PC-9 (cell line): Measurements from ENCODE around the gene CTNNA1. TPM values are rescaled to one million over a fixed set of nuclear protein-coding genes. Genes with fewer than 3 reads are reported as not detected.
A peak's percentile ranks its signal among the peaks of the same experiment; 100 is the strongest.

Experiments
- BruUV-seq: library from RNA; stranded (reverse); fragments of 400-500 nt; replicated peaks from 2 replicates; lab custom pipeline; 2021; lab: Mats Ljungman, UMichigan
- CTCF ChIA-PET: fragments of 300-600 bp; sonication (Branson Sonifier 250); formaldehyde crosslinking; loops from one replicate; lab custom pipeline; 2022; ENCODE audit warnings: antibody characterized with exemption; lab: Charles Lee
- POLR2A ChIA-PET: fragments of 300-600 bp; sonication (Branson Sonifier 250); formaldehyde crosslinking; loops from one replicate; lab custom pipeline; 2022; ENCODE audit warnings: antibody characterized with exemption; ENCODE audit not compliant: unreplicated experiment; lab: Charles Lee
- DNase-seq, 2 experiments: peaks; one replicate each; pipeline versions ENCODE4 v3.0.0 to v3.0.0-alpha.2; 2015 to 2022; ENCODE audit warnings: mixed read lengths in 1 of 2
- H2AFZ ChIP-seq: fragments of 200-600 bp; sonication (generic); 2 replicates; pipeline ENCODE4 v1.8.1; 2017; ENCODE audit warnings: antibody characterized with exemption
- H3F3A ChIP-seq: fragments of 200-600 bp; sonication (generic); 2 replicates; pipeline ENCODE4 v1.8.1; 2017; ENCODE audit warnings: antibody characterized with exemption, mild to moderate bottlenecking, low read depth; ENCODE audit not compliant: insufficient read depth
- H3K27ac ChIP-seq: fragments of 200-600 bp; sonication (generic); 2 replicates; pipeline ENCODE4 v1.6.1; 2016; ENCODE audit warnings: mixed run types
- H3K27me3 ChIP-seq: fragments of 200-600 bp; sonication (generic); 2 replicates; pipeline ENCODE4 v1.6.1; 2016; ENCODE audit warnings: low read depth, mixed run types; ENCODE audit not compliant: insufficient read depth
- H3K36me3 ChIP-seq: fragments of 200-600 bp; sonication (generic); 2 replicates; pipeline ENCODE4 v1.6.1; 2016; ENCODE audit warnings: low read depth, mixed run types
- H3K4me1 ChIP-seq: fragments of 200-600 bp; sonication (generic); replicated peaks from 2 replicates; pipeline ENCODE4 v1.6.1; 2016; ENCODE audit warnings: mixed run types; ENCODE audit not compliant: insufficient read depth
- H3K4me2 ChIP-seq: fragments of 200-600 bp; sonication (generic); 2 replicates; pipeline ENCODE4 v1.6.1; 2017; ENCODE audit warnings: mixed run types
- H3K4me3 ChIP-seq: fragments of 200-600 bp; sonication (generic); 2 replicates; pipeline ENCODE4 v1.6.1; 2016; ENCODE audit warnings: mixed run types
- H3K79me2 ChIP-seq: fragments of 200-600 bp; sonication (generic); 2 replicates; pipeline ENCODE4 v1.6.1; 2017; ENCODE audit warnings: low read depth, mixed run types
- H3K9me2 ChIP-seq: fragments of 200-600 bp; sonication (generic); 2 replicates; pipeline ENCODE4 v1.8.1; 2017; ENCODE audit warnings: mild to moderate bottlenecking; ENCODE audit not compliant: insufficient read depth
- H3K9me3 ChIP-seq: fragments of 200-600 bp; sonication (generic); 2 replicates; pipeline ENCODE4 v1.8.1; 2016; ENCODE audit warnings: low read depth; ENCODE audit not compliant: insufficient read depth
- H4K20me1 ChIP-seq: fragments of 200-600 bp; sonication (generic); 2 replicates; pipeline ENCODE4 v1.8.1; 2017; ENCODE audit not compliant: insufficient read depth
- CTCF ChIP-seq: fragments of 200-600 bp; sonication (generic); conservative IDR thresholded peaks from 2 replicates; pipeline ENCODE4 v1.6.1; 2017; ENCODE audit warnings: mixed run types, antibody characterized with exemption, mild to moderate bottlenecking, moderate library complexity
- EZH2 ChIP-seq: fragments of 200-600 bp; sonication (generic); IDR thresholded peaks from 2 replicates; pipeline ENCODE4 v1.8.0; 2017; ENCODE audit warnings: antibody characterized with exemption, low read depth
- intact Hi-C: fragments of 100-400 bp; cut with micrococcal nuclease; formaldehyde crosslinking; loops from one replicate; pipeline ENCODE4 v1.10.0; 2022; ENCODE audit not compliant: unreplicated experiment
- total RNA-seq: library from RNA; stranded (reverse); gene quantifications from 2 replicates; pipeline ENCODE4 v1.2.3, GENCODE V29; 2021

The CTNNA1 gene
- total RNA-seq, 1 experiment from 2014 or later, result 91.7 TPM

DNA sequence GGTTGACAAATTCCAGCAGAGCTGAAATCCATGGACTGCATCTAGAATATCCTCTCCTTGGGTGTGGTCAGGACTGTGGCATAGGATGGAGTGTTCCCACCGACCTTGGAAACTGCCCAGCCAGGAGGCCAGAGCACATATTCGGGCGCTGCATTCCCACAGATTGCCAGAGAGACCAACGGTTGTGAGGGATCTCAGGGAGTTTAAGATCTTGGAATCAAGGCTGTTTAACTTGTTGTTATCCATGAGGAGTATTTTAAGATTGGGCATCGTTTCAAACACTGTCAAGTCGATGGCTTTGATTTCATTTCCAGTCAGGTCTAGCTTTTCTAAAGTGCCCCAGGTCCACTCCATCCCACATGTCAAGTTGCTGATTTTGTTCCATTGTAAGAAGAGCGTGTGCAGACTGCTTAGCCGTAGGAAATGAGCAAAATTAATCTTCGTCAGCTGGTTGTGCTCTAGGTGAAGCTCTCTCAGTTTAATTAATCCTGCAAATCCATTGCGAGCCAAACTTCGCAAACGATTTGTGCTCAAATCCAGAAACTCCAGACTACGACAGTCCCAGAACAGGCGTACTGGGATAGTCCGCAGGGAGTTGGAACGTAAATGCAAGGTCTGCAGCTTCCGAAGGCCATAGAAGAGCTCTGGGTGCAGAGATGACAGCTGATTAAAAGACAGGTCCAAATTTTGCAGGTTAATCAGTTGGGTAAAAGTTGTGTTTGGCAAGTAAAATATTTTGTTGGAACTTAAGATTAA lies 120.4 kb downstream of the CTNNA1 start:
- Histone ChIP-seq H2AFZ (no peak overlapping the region), H3K4me1 (peaks cover 17% of the 10 kb centered on the region), H3F3A (peaks cover 12% of the 10 kb centered on the region; the same call in 1 of the 2 replicates), H3K27me3 (no peaks in the 10 kb centered on the region), H3K9me2 (no peaks in the 10 kb centered on the region), H3K4me2 (no peak overlapping the region), H3K36me3 (peaks cover 4% of the 10 kb centered on the region; the same call in 1 of the 2 replicates), H3K9me3 (no peaks in the 10 kb centered on the region), H3K4me3 (no peak overlapping the region), H3K79me2 (peaks cover 97% of the 10 kb centered on the region), H3K27ac (no peak overlapping the region), H4K20me1 (peaks cover 87% of the 10 kb centered on the region)
- ChIA-PET CTCF (interaction anchor here (0.6 to 0.7 kb wide), 2 partner anchors 84 to 229 kb away, joined by 3 to 4 read pairs; no protein-coding TSS in a partner anchor), POLR2A (no interaction called here)
- DNase-seq, result peak in 1 of 2 experiments; percentile 34
- intact Hi-C loops, result no loop called here
- no TSS peak for BruUV-seq
- no peak for TF ChIP-seq EZH2
- TF ChIP-seq CTCF, result no peak

DNA sequence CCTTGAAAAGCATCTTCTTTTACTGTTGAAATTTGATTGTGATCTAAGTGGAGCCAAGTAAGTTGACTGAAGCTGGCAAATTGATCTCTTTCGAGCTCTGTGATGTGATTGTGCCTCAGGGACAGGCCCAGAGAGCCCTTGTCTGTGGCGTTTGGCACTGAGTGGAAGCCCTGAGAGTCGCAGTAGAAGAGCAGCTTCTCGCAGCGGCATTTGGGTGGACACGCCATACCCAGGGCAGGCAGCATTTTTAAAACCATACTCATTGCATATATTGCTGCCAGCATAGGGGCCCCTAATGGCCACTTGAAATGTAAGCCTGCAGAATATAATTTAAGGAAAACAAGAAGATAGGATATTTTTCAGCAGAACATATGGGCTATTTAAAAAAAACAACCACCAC lies 121.0 kb downstream of the CTNNA1 start:
- Histone ChIP-seq H2AFZ (no peak overlapping the region), H3F3A (peaks cover 12% of the 10 kb centered on the region; the same call in 1 of the 2 replicates), H3K9me3 (no peaks in the 10 kb centered on the region), H4K20me1 (peaks cover 85% of the 10 kb centered on the region), H3K4me2 (no peak overlapping the region), H3K27ac (no peak overlapping the region), H3K9me2 (no peaks in the 10 kb centered on the region), H3K79me2 (peaks cover 95% of the 10 kb centered on the region), H3K36me3 (peaks cover 4% of the 10 kb centered on the region; the same call in 1 of the 2 replicates), H3K4me1 (peaks cover 17% of the 10 kb centered on the region), H3K27me3 (no peaks in the 10 kb centered on the region), H3K4me3 (no peak overlapping the region)
- intact Hi-C loops, result no loop called here
- DNase-seq, result no peak
- TF ChIP-seq CTCF (no peak), EZH2 (no peak)
- CTCF ChIA-PET, result interaction anchor here (0.7 kb wide), 1 partner anchor 85 kb away, joined by 4 read pairs; no protein-coding TSS in a partner anchor
- no TSS peak for BruUV-seq
- POLR2A ChIA-PET, result no interaction called here

DNA sequence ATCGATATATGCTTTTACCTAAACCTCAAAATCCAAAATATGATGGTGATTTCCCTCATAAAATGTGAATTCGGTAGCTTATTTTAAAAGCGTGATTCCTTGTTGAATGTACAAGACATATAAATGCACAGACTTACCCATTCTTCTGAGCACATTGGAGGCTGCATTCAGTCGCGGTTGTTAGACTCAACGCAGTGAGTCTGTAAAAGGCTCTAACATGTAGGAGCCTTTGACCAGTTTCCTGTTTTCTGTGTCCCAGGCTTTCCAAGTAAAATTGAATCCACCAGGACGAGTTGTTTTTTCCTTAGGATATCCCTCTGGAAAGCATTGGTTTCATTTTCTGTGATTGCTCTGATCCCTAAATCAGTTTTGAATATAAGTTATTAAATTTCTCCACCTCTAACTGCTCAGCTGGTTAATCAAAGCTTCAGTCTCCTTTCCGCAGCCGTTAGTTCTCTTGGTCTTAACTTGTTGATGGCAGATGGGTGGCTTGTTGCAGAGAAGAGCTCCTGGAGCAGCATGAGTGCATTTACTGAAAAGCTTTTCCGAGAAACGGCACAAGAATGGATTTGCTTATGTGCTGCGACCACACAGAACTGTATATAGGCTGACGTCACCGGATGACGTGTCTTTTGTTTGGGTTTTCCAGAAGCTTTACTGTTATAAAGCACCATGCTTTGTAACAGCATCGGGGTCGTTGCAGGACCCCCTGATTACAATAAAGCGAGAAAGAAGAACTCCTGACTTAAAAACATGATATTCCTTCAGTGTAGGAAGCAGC lies 121.7 kb downstream of the CTNNA1 start, which contains the start of gene LRRTM2:
TSS of gene LRRTM2 (minus strand) at position 565 of the 781 bp plus-strand sequence. CDS start at position 141, 424 bp downstream.
- H2AFZ ChIP-seq, result no peak within 1 kb of the TSS
- H3K79me2 ChIP-seq, result peaks cover 95% of the 10 kb centered on the region
- peaks cover 86% of the 10 kb centered on the region for H4K20me1 ChIP-seq
- DNase-seq, result no peak
- TF ChIP-seq CTCF (no peak), EZH2 (no peak)
- H3K4me1 ChIP-seq, result peaks cover 17% of the 10 kb centered on the region
- intact Hi-C loops, result no loop called here
- no peak within 1 kb of the TSS for H3K4me2 ChIP-seq
- ChIA-PET CTCF (no interaction called here), POLR2A (no interaction called here)
- H3K9me3 ChIP-seq, result no peaks in the 10 kb centered on the region
- no peak within 1 kb of the TSS for H3K4me3 ChIP-seq
- H3K9me2 ChIP-seq, result no peaks in the 10 kb centered on the region
- no TSS peak for BruUV-seq
- no peaks in the 10 kb centered on the region for H3K27me3 ChIP-seq
- H3F3A ChIP-seq, result peaks cover 12% of the 10 kb centered on the region; the same call in 1 of the 2 replicates
- H3K36me3 ChIP-seq, result peaks cover 4% of the 10 kb centered on the region; the same call in 1 of the 2 replicates
- no peak within 1 kb of the TSS for H3K27ac ChIP-seq
